Measurements from ENCODE around the gene NHEJ1. TPM values are rescaled to one million over a fixed set of nuclear protein-coding genes. Genes with fewer than 3 reads are reported as not detected.
A peak's percentile ranks its signal among the peaks of the same experiment; 100 is the strongest.

The NHEJ1 gene
- total RNA-seq, 2 experiments from 2014 or later = 18.1 to 20.3 TPM

GRCh38 chr2:219111375-219112061 is 49.1 kb downstream of the NHEJ1 start:
- Mint-ChIP-seq H3K27ac (no peak overlapping the region), H3K9me3 (no peaks in the 10 kb centered on the region), H3K4me3 (no peak overlapping the region), H3K27me3 (no peaks in the 10 kb centered on the region), H3K36me3 (ENCODE audit: low read depth) (no peaks in the 10 kb centered on the region), H3K4me1 (no peaks in the 10 kb centered on the region)
- POLR2A ChIA-PET = no interaction called here
- CTCF ChIA-PET = interaction anchor here (0.5 to 1.8 kb wide), 6 partner anchors 12 to 188 kb away, joined by 3 to 4 read pairs (median 3); no protein-coding TSS in a partner anchor
- no peak for DNase-seq

- H3K9me3 Mint-ChIP-seq = no peaks in the 10 kb centered on the region
- no peaks in the 10 kb centered on the region for H3K36me3 Mint-ChIP-seq (ENCODE audit: low read depth)
- H3K27me3 Mint-ChIP-seq = no peaks in the 10 kb centered on the region
- H3K4me3 Mint-ChIP-seq = no peak overlapping the region
- no peak overlapping the region for H3K27ac Mint-ChIP-seq
- ChIA-PET POLR2A (no interaction called here), CTCF (interaction anchor here (0.5 kb wide), 1 partner anchor 76 kb away, joined by 3 read pairs; no protein-coding TSS in a partner anchor)
- DNase-seq = peak; percentile 22
- peaks cover 4% of the 10 kb centered on the region for H3K4me1 Mint-ChIP-seq
Measured at GRCh38 chr2:219109471-219109870, 51.1 kb downstream of the NHEJ1 start.

GRCh38 chr2:219107758-219108157 is 52.9 kb downstream of the NHEJ1 start:
- Mint-ChIP-seq H3K9me3 (no peaks in the 10 kb centered on the region), H3K36me3 (ENCODE audit: low read depth) (no peaks in the 10 kb centered on the region), H3K27me3 (no peaks in the 10 kb centered on the region), H3K27ac (no peak overlapping the region), H3K4me1 (peaks cover 4% of the 10 kb centered on the region), H3K4me3 (no peak overlapping the region)
- CTCF ChIA-PET = interaction anchor here (0.6 kb wide), 1 partner anchor 23 kb away, joined by 3 read pairs; no protein-coding TSS in a partner anchor
- DNase-seq = no peak
- POLR2A ChIA-PET = no interaction called here

GRCh38 chr2:219106251-219106650 is 54.4 kb downstream of the NHEJ1 start:
- CTCF ChIA-PET = no interaction called here
- Mint-ChIP-seq H3K4me1 (peaks cover 4% of the 10 kb centered on the region), H3K27ac (no peak overlapping the region), H3K9me3 (no peaks in the 10 kb centered on the region), H3K36me3 (ENCODE audit: low read depth) (no peaks in the 10 kb centered on the region), H3K4me3 (no peak overlapping the region), H3K27me3 (no peaks in the 10 kb centered on the region)
- no peak for DNase-seq
- POLR2A ChIA-PET = no interaction called here

GRCh38 chr2:219104107-219105035 is 56.2 kb downstream of the NHEJ1 start:
- no peaks in the 10 kb centered on the region for H3K36me3 Mint-ChIP-seq (ENCODE audit: low read depth)
- DNase-seq = peak; percentile 28
- H3K4me1 Mint-ChIP-seq = peaks cover 4% of the 10 kb centered on the region
- CTCF ChIA-PET = interaction anchor here (0.6 to 2.2 kb wide), 11 partner anchors 11 to 191 kb away, joined by 3 to 13 read pairs (median 3); no protein-coding TSS in a partner anchor
- no peak overlapping the region for H3K27ac Mint-ChIP-seq
- POLR2A ChIA-PET = no interaction called here
- no peaks in the 10 kb centered on the region for H3K27me3 Mint-ChIP-seq
- no peaks in the 10 kb centered on the region for H3K9me3 Mint-ChIP-seq
- no peak overlapping the region for H3K4me3 Mint-ChIP-seq

GRCh38 chr2:219099329-219099728 is 61.3 kb downstream of the NHEJ1 start:
- H3K27ac Mint-ChIP-seq = no peak overlapping the region
- H3K9me3 Mint-ChIP-seq = no peaks in the 10 kb centered on the region
- no peak for DNase-seq
- H3K4me1 Mint-ChIP-seq = no peaks in the 10 kb centered on the region
- CTCF ChIA-PET = interaction anchor here (1.1 to 1.5 kb wide), 2 partner anchors 13 to 28 kb away, joined by 3 read pairs; no protein-coding TSS in a partner anchor
- H3K36me3 Mint-ChIP-seq (ENCODE audit: low read depth) = no peaks in the 10 kb centered on the region
- POLR2A ChIA-PET = no interaction called here
- H3K4me3 Mint-ChIP-seq = no peak overlapping the region
- no peaks in the 10 kb centered on the region for H3K27me3 Mint-ChIP-seq

GRCh38 chr2:219095406-219095935 is 65.1 kb downstream of the NHEJ1 start:
- H3K36me3 Mint-ChIP-seq (ENCODE audit: low read depth) = no peaks in the 10 kb centered on the region
- H3K27me3 Mint-ChIP-seq = no peaks in the 10 kb centered on the region
- ChIA-PET CTCF (interaction anchor here (0.9 to 3.8 kb wide), 2 partner anchors 8 to 10 kb away, joined by 3 to 13 read pairs; no protein-coding TSS in a partner anchor), POLR2A (no interaction called here)
- no peak for DNase-seq
- no peaks in the 10 kb centered on the region for H3K9me3 Mint-ChIP-seq
- no peaks in the 10 kb centered on the region for H3K4me1 Mint-ChIP-seq
- no peak overlapping the region for H3K4me3 Mint-ChIP-seq
- no peak overlapping the region for H3K27ac Mint-ChIP-seq

- Mint-ChIP-seq H3K4me3 (no peak overlapping the region), H3K4me1 (no peaks in the 10 kb centered on the region), H3K9me3 (no peaks in the 10 kb centered on the region), H3K27ac (no peak overlapping the region), H3K27me3 (no peaks in the 10 kb centered on the region), H3K36me3 (ENCODE audit: low read depth) (no peaks in the 10 kb centered on the region)
- ChIA-PET CTCF (interaction anchor here (3.8 kb wide), 1 partner anchor 9 kb away, joined by 13 read pairs; no protein-coding TSS in a partner anchor), POLR2A (no interaction called here)
- DNase-seq = no peak
Measured at GRCh38 chr2:219094171-219094570, 66.4 kb downstream of the NHEJ1 start.

- no peaks in the 10 kb centered on the region for H3K9me3 Mint-ChIP-seq
- no peak overlapping the region for H3K4me3 Mint-ChIP-seq
- no peak for DNase-seq
- POLR2A ChIA-PET = no interaction called here
- no peaks in the 10 kb centered on the region for H3K27me3 Mint-ChIP-seq
- H3K27ac Mint-ChIP-seq = no peak overlapping the region
- no peaks in the 10 kb centered on the region for H3K36me3 Mint-ChIP-seq (ENCODE audit: low read depth)
- CTCF ChIA-PET = interaction anchor here (0.7 to 1.3 kb wide), 4 partner anchors 8 to 111 kb away, joined by 3 read pairs; no protein-coding TSS in a partner anchor
- H3K4me1 Mint-ChIP-seq = peaks cover under 1% of the 10 kb centered on the region
Measured at GRCh38 chr2:219090436-219091299, 69.9 kb downstream of the NHEJ1 start.

- Mint-ChIP-seq H3K4me3 (no peak overlapping the region), H3K4me1 (peaks cover 12% of the 10 kb centered on the region), H3K27me3 (no peaks in the 10 kb centered on the region), H3K27ac (no peak overlapping the region), H3K36me3 (ENCODE audit: low read depth) (no peaks in the 10 kb centered on the region), H3K9me3 (no peaks in the 10 kb centered on the region)
- ChIA-PET CTCF (interaction anchor here (2.2 kb wide), 1 partner anchor 15 kb away, joined by 9 read pairs; no protein-coding TSS in a partner anchor), POLR2A (no interaction called here)
- no peak for DNase-seq
Measured at GRCh38 chr2:219089330-219089729, 71.3 kb downstream of the NHEJ1 start.

- Mint-ChIP-seq H3K27ac (no peak overlapping the region), H3K4me1 (peaks cover 12% of the 10 kb centered on the region), H3K27me3 (no peaks in the 10 kb centered on the region), H3K9me3 (no peaks in the 10 kb centered on the region), H3K36me3 (ENCODE audit: low read depth) (no peaks in the 10 kb centered on the region), H3K4me3 (no peak overlapping the region)
- ChIA-PET CTCF (interaction anchor here (0.7 to 2.2 kb wide), 2 partner anchors 16 to 23 kb away, joined by 3 to 9 read pairs; no protein-coding TSS in a partner anchor), POLR2A (interaction anchor here (0.5 kb wide), 1 partner anchor 854 kb away, joined by 4 read pairs; no protein-coding TSS in a partner anchor)
- no peak for DNase-seq
Measured at GRCh38 chr2:219087848-219088247, 72.8 kb downstream of the NHEJ1 start.

GRCh38 chr2:219087361-219087760 is 73.3 kb downstream of the NHEJ1 start:
- ChIA-PET CTCF (interaction anchor here (0.7 to 1.2 kb wide), 3 partner anchors 12 to 24 kb away, joined by 3 read pairs; no protein-coding TSS in a partner anchor), POLR2A (interaction anchor here (0.5 kb wide), 1 partner anchor 854 kb away, joined by 4 read pairs; no protein-coding TSS in a partner anchor)
- Mint-ChIP-seq H3K36me3 (ENCODE audit: low read depth) (no peaks in the 10 kb centered on the region), H3K4me1 (peaks cover 12% of the 10 kb centered on the region), H3K27me3 (no peaks in the 10 kb centered on the region), H3K9me3 (no peaks in the 10 kb centered on the region), H3K4me3 (no peak overlapping the region), H3K27ac (no peak overlapping the region)
- no peak for DNase-seq

All from activated CD4-positive, alpha-beta T cell treated with anti-CD3 and anti-CD28 coated beads, Interleukin-2, amount 10 ng/mL, durations not matched to agents 7 days and 5 days (primary cell).